ENCODE measurements around the gene PADI6. TPM values are rescaled to one million over a fixed set of nuclear protein-coding genes. Genes with fewer than 3 reads are reported as not detected.

PADI6 gene
- total RNA-seq, 1 experiment from 2014 or later: not detected

DNA sequence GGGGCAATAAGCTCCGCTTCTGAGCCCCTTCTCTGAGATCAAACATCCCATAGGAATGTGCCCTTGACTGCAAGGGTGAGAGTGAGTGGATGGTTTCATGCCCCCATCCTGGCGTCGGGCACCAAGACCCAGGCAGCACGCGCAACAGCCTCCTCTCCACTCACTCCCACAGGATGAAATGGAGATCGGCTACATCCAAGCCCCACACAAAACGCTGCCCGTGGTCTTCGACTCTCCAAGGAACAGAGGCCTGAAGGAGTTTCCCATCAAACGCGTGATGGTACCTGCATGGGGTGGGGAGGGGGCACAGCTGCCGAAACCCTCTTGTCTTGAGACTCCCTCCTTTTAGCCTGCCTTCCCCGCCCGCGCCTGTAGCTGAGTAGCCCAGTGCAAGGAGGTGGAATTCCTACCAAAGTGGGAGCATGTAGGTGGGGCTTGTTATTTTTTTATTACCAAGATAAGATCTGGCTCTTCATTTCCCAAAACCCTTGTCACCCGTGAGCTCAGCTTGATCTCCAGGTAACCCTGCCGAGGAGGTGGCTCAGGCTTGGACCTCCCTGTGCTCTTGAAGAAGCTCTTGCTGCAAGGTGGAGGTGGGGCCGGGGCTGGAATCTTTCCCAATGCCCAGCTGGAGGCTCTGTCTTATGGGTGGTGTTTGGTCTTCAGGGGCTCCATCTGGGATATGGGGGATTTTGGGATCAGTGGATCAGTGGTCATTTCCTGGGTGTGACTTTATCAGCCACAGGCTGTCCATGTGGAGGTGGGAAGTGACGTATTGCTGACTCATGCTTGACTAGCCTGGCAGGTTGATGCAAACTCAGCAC, 24.0 kb upstream of the PADI6 start:
- ChIA-PET POLR2A (interaction anchor here (0.6 to 0.8 kb wide), 2 partner anchors 114 to 366 kb away, joined by 3 to 4 read pairs; no protein-coding TSS in a partner anchor), RAD21 (ENCODE audit: low non-redundant PET in 1 of 2, low total read pairs in 2 of 2, uncharacterized antibody in 2 of 2, unreplicated experiment in 2 of 2) (interaction anchor here in 1 of 2 experiments (0.6 kb wide), 1 partner anchor 12 kb away, joined by 3 read pairs; no protein-coding TSS in a partner anchor), CTCF (interaction anchor here (0.6 kb wide), 1 partner anchor 137 kb away, joined by 3 read pairs; no protein-coding TSS in a partner anchor)
- Histone ChIP-seq H3K27ac (ENCODE audit: low read depth, low read length) (peak overlapping the region; percentile 47), H3K9me2 (ENCODE audit: insufficient read depth) (no peaks in the 10 kb centered on the region), H3K9ac (ENCODE audit: low read length) (peak overlapping the region; percentile 50), H3K36me3 (ENCODE audit: control insufficient read depth in 1 of 2, insufficient read depth in 2 of 2, low read length in 2 of 2) (no peaks in the 10 kb centered on the region), H3K4me1 (ENCODE audit: control insufficient read depth in 1 of 2, insufficient read depth in 2 of 2, low read length in 2 of 2) (peaks cover 11 to 21% of the 10 kb centered on the region in 2 experiments), H3K27me3 (ENCODE audit: insufficient read depth, low read length) (no peaks in the 10 kb centered on the region), H3K4me2 (ENCODE audit: low read length) (peak overlapping the region; percentile 76), H3K79me2 (ENCODE audit: insufficient read depth, low read length) (no peaks in the 10 kb centered on the region), H3K4me3 (replicated peaks in 1 of 2; ENCODE audit: low read depth in 1 of 2, low read length in 2 of 2) (peak overlapping the region; percentile 39 to 59), H3K9me3 (ENCODE audit: control insufficient read depth in 1 of 2, insufficient read depth in 1 of 2, low read depth in 1 of 2, low read length in 2 of 2) (no peaks in the 10 kb centered on the region), H2AFZ (ENCODE audit: low read depth, low read length, poor library complexity, severe bottlenecking) (peak overlapping the region; percentile 63), H4K20me1 (ENCODE audit: insufficient read depth) (no peaks in the 10 kb centered on the region)
- intact Hi-C loops (cut with micrococcal nuclease): no loop called here
- TSS peak; percentile 99 for BruUV-seq (replicated peaks)
- peak; percentile 61 for DNase-seq (ENCODE audit: low read depth, low spot score)
- peak; percentile 87 for ATAC-seq
- TF ChIP-seq EZH2phosphoT487 (IDR thresholded peaks at IDR 0.05; ENCODE audit: borderline replicate concordance): no peak
- no peak for TF ChIP-seq ZFX (IDR thresholded peaks at IDR 0.05)
- TF ChIP-seq SIN3A (IDR thresholded peaks at IDR 0.05; ENCODE audit: low read depth): no peak
- TF ChIP-seq, protein P1, sequence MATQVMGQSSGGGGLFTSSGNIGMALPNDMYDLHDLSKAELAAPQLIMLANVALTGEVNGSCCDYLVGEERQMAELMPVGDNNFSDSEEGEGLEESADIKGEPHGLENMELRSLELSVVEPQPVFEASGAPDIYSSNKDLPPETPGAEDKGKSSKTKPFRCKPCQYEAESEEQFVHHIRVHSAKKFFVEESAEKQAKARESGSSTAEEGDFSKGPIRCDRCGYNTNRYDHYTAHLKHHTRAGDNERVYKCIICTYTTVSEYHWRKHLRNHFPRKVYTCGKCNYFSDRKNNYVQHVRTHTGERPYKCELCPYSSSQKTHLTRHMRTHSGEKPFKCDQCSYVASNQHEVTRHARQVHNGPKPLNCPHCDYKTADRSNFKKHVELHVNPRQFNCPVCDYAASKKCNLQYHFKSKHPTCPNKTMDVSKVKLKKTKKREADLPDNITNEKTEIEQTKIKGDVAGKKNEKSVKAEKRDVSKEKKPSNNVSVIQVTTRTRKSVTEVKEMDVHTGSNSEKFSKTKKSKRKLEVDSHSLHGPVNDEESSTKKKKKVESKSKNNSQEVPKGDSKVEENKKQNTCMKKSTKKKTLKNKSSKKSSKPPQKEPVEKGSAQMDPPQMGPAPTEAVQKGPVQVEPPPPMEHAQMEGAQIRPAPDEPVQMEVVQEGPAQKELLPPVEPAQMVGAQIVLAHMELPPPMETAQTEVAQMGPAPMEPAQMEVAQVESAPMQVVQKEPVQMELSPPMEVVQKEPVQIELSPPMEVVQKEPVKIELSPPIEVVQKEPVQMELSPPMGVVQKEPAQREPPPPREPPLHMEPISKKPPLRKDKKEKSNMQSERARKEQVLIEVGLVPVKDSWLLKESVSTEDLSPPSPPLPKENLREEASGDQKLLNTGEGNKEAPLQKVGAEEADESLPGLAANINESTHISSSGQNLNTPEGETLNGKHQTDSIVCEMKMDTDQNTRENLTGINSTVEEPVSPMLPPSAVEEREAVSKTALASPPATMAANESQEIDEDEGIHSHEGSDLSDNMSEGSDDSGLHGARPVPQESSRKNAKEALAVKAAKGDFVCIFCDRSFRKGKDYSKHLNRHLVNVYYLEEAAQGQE (IDR thresholded peaks at IDR 0.05; ENCODE audit: low read depth): no peak
- TF ChIP-seq POLR2A (IDR thresholded peaks at IDR 0.05; ENCODE audit: borderline replicate concordance, extremely low read depth, insufficient read depth, insufficient read length): no peak
- TF ChIP-seq, protein P2, sequence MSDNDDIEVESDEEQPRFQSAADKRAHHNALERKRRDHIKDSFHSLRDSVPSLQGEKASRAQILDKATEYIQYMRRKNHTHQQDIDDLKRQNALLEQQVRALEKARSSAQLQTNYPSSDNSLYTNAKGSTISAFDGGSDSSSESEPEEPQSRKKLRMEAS (IDR thresholded peaks at IDR 0.05): peak; percentile 88; the same call in 1 of the 2 replicates
- TF ChIP-seq CBX3 (IDR thresholded peaks at IDR 0.05; ENCODE audit: low read depth): no peak
- TF ChIP-seq SRF (IDR thresholded peaks at IDR 0.05; ENCODE audit: low read depth): no peak
- TF ChIP-seq, protein P3, sequence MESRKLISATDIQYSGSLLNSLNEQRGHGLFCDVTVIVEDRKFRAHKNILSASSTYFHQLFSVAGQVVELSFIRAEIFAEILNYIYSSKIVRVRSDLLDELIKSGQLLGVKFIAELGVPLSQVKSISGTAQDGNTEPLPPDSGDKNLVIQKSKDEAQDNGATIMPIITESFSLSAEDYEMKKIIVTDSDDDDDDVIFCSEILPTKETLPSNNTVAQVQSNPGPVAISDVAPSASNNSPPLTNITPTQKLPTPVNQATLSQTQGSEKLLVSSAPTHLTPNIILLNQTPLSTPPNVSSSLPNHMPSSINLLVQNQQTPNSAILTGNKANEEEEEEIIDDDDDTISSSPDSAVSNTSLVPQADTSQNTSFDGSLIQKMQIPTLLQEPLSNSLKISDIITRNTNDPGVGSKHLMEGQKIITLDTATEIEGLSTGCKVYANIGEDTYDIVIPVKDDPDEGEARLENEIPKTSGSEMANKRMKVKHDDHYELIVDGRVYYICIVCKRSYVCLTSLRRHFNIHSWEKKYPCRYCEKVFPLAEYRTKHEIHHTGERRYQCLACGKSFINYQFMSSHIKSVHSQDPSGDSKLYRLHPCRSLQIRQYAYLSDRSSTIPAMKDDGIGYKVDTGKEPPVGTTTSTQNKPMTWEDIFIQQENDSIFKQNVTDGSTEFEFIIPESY (IDR thresholded peaks at IDR 0.05; ENCODE audit: extremely low read depth, insufficient replicate concordance, low read length): no peak
- TF ChIP-seq ZNF274 (IDR thresholded peaks at IDR 0.05; ENCODE audit: low read depth, low read length): no peak
- TF ChIP-seq JUND (IDR thresholded peaks at IDR 0.05): peak; percentile 79
- TF ChIP-seq RAD21 (IDR thresholded peaks at IDR 0.05; ENCODE audit: low read depth): no peak
- no peak for TF ChIP-seq YY1 (IDR thresholded peaks at IDR 0.05; ENCODE audit: extremely low read depth, insufficient replicate concordance, low read depth, low read length)
- TF ChIP-seq ELF1 (IDR thresholded peaks at IDR 0.05; ENCODE audit: borderline replicate concordance, low read depth): no peak
- TF ChIP-seq CEBPB (IDR thresholded peaks at IDR 0.05; ENCODE audit: low read depth): no peak
- TF ChIP-seq, protein P4, sequence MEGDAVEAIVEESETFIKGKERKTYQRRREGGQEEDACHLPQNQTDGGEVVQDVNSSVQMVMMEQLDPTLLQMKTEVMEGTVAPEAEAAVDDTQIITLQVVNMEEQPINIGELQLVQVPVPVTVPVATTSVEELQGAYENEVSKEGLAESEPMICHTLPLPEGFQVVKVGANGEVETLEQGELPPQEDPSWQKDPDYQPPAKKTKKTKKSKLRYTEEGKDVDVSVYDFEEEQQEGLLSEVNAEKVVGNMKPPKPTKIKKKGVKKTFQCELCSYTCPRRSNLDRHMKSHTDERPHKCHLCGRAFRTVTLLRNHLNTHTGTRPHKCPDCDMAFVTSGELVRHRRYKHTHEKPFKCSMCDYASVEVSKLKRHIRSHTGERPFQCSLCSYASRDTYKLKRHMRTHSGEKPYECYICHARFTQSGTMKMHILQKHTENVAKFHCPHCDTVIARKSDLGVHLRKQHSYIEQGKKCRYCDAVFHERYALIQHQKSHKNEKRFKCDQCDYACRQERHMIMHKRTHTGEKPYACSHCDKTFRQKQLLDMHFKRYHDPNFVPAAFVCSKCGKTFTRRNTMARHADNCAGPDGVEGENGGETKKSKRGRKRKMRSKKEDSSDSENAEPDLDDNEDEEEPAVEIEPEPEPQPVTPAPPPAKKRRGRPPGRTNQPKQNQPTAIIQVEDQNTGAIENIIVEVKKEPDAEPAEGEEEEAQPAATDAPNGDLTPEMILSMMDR (IDR thresholded peaks at IDR 0.05 in 2 of 3, conservative IDR thresholded peaks at IDR 0.05 in 1 of 3; ENCODE audit: borderline replicate concordance in 1 of 3, insufficient read depth in 1 of 3, low read depth in 2 of 3, low read length in 2 of 3): no peak
- peak; percentile 90 for TF ChIP-seq FOSL1 (IDR thresholded peaks at IDR 0.05; ENCODE audit: low read depth)
- peak; percentile 69 for TF ChIP-seq POLR2AphosphoS5 (IDR thresholded peaks at IDR 0.05; ENCODE audit: low read depth, low read length)
- no peak for TF ChIP-seq EZH2 (IDR thresholded peaks at IDR 0.05)

All from HCT116 (cell line).